Activated CD8-positive, alpha-beta T cell treated with anti-CD3 and anti-CD28 coated beads for 36 hours (primary cell): ENCODE results near the gene DAAM1. TPM values are rescaled to one million over a fixed set of nuclear protein-coding genes. Genes with fewer than 3 reads are reported as not detected.

Experiments
- ATAC-seq: fragments of 200-7000 bp; cut with Tn5 transposase; one replicate; pipeline ENCODE4 v1.10.0; 2021; ENCODE audit warnings: mild to moderate bottlenecking, moderate library complexity
- CTCF ChIA-PET: fragments of 350-600 bp; sonication (Branson Sonifier 250); formaldehyde crosslinking; loops from one replicate; lab custom pipeline; 2021; ENCODE audit warnings: antibody characterized with exemption; lab: Charles Lee
- POLR2A ChIA-PET: fragments of 350-600 bp; sonication (Branson Sonifier 250); formaldehyde crosslinking; loops from one replicate; lab custom pipeline; 2021; ENCODE audit warnings: antibody characterized with exemption; lab: Charles Lee
- DNase-seq: peaks from one replicate; pipeline ENCODE4 v3.0.0-alpha.2; 2020
- H3K27ac Mint-ChIP-seq: one replicate; pipeline ENCODE4 v1.8.0; 2021; ENCODE audit warnings: mild to moderate bottlenecking, mixed read lengths
- H3K27me3 Mint-ChIP-seq: one replicate; pipeline ENCODE4 v1.8.0; 2021; ENCODE audit warnings: mixed read lengths
- H3K36me3 Mint-ChIP-seq: one replicate; pipeline ENCODE4 v1.8.0; 2021; ENCODE audit warnings: low read depth, mixed read lengths
- H3K4me1 Mint-ChIP-seq: one replicate; pipeline ENCODE4 v1.8.0; 2021; ENCODE audit warnings: low read depth, mixed read lengths
- H3K4me3 Mint-ChIP-seq: one replicate; pipeline ENCODE4 v1.8.0; 2021; ENCODE audit warnings: mild to moderate bottlenecking, moderate library complexity, mixed read lengths
- H3K9me3 Mint-ChIP-seq: one replicate; pipeline ENCODE4 v1.8.0; 2021; ENCODE audit warnings: mixed read lengths
- intact Hi-C: fragments of 100-400 bp; cut with micrococcal nuclease; formaldehyde crosslinking; loops from one replicate; pipeline ENCODE4 v1.10.0; 2022
- total RNA-seq, 2 experiments: library from RNA; stranded (reverse); gene quantifications; one replicate each; pipeline ENCODE4 v1.2.3, GENCODE V29; 2021
- TF ChIP-seq, protein P1 (sequence below): fragments of 200-600 bp; IDR thresholded peaks from one replicate; pipeline ENCODE4 v1.8.0; 2022; ENCODE audit warnings: antibody characterized with exemption, mild to moderate bottlenecking

The DAAM1 gene
- total RNA-seq, 2 experiments from 2014 or later, result 7.2 to 9.9 TPM

DNA sequence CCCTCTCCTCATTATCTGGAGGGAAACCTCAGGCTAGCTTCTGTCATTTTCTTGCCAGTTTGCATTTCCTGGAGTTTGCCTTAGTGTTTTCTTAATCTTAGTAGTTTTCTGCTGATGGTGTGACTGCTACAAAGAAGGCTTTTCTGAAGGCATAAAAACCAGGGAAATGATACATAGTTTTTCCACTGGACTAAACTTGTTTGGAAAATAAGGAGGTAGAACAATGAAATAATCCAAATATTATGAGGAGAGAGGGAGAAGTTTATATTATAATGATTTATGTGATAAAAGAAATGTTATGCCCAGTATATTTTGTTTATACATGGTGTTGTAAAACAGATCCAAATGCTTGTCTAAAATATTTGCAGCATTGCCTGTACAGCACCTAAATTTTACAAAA lies 22.2 kb downstream of the DAAM1 start:
- Mint-ChIP-seq H3K27me3 (no peaks in the 10 kb centered on the region), H3K4me3 (no peak overlapping the region), H3K27ac (no peak overlapping the region), H3K4me1 (peaks cover 7% of the 10 kb centered on the region), H3K36me3 (peaks cover 2% of the 10 kb centered on the region), H3K9me3 (no peaks in the 10 kb centered on the region)
- intact Hi-C loops, result no loop called here
- CTCF ChIA-PET, result interaction anchor here (1.1 kb wide), 1 partner anchor 9 kb away, joined by 3 read pairs; no protein-coding TSS in a partner anchor
- TF ChIP-seq, protein P1, sequence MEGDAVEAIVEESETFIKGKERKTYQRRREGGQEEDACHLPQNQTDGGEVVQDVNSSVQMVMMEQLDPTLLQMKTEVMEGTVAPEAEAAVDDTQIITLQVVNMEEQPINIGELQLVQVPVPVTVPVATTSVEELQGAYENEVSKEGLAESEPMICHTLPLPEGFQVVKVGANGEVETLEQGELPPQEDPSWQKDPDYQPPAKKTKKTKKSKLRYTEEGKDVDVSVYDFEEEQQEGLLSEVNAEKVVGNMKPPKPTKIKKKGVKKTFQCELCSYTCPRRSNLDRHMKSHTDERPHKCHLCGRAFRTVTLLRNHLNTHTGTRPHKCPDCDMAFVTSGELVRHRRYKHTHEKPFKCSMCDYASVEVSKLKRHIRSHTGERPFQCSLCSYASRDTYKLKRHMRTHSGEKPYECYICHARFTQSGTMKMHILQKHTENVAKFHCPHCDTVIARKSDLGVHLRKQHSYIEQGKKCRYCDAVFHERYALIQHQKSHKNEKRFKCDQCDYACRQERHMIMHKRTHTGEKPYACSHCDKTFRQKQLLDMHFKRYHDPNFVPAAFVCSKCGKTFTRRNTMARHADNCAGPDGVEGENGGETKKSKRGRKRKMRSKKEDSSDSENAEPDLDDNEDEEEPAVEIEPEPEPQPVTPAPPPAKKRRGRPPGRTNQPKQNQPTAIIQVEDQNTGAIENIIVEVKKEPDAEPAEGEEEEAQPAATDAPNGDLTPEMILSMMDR, result no peak
- POLR2A ChIA-PET, result no interaction called here
- DNase-seq, result no peak
- ATAC-seq, result no peak

DNA sequence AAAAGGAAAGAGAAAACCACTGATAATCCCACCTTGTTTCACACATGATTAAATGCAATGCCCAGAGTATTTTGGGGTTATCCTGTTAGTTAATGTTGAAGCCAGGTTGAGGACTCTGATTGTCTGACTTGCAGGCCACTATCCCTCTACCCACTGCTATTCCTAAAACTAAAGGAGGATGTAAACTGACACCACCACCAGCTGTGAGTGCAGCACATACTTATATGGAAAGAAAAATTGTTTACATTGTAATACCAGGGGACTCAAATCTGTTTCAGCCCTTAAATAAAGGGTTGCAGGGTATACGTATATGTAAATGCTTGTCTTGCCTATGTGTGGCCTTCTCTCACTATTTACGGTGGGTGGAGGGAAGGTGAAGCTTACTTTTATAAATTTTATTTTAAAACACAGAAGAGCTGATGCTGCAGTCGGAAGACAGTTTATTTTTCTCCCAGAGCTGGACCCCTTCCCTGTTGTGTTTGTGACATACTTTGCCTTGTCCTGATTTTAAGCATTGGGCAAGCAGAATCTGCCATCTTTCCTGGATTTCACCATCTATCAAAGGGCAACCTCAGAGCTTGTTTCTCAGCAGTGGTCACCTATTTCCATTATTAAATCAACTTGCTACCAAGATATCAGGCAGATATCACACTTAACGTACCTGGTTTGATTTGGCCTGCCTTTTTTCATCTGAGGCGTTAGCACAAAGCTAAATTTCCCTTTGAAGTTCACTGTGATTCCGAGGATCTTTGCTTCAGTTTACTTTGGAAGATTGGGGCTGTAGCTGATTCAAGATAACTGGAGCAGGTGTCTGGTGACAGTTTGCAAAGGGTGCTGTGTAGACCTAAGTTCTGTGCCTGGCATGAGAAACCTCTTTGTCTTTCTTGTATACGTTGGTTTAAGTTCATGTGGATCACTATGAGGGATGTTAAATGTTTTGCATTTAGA lies 25.2 kb downstream of the DAAM1 start:
- Mint-ChIP-seq H3K27me3 (no peaks in the 10 kb centered on the region), H3K9me3 (no peaks in the 10 kb centered on the region), H3K36me3 (peaks cover 2% of the 10 kb centered on the region), H3K27ac (no peak overlapping the region), H3K4me1 (peaks cover 4% of the 10 kb centered on the region), H3K4me3 (no peak overlapping the region)
- no peak for ATAC-seq
- DNase-seq, result no peak
- POLR2A ChIA-PET, result interaction anchor here (0.8 kb wide), 1 partner anchor 10 kb away, joined by 3 read pairs; no protein-coding TSS in a partner anchor
- TF ChIP-seq, protein P1, result no peak
- intact Hi-C loops, result no loop called here
- CTCF ChIA-PET, result no interaction called here

DNA sequence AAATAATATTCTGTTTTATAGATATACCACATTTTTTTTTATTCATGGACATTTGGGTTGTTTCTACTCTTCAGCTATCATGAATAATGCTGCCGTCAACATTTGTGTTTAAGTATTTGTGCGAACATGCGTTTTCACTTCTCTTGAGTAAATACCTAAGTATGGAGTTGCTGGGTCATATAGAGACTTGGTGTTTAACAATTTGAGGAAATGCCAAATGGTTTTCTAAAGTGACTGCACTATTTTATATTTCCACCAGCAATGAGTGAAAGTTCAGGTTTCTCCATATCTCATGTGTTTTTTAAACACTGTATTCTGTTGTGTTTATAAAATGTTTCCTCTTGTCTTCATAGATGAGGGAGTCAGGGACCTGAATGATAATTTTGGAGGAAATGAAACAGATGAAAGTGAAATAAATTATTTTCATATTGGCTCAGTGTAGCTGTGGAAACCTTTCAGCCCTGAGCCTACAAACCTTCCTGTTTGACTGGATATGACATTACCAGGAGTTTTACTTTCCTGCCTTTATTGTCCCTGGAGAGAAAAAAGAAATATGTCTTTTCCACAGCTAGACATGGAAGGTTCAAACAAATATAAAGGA lies 26.3 kb downstream of the DAAM1 start:
- H3K4me1 Mint-ChIP-seq, result peaks cover 4% of the 10 kb centered on the region
- H3K27ac Mint-ChIP-seq, result no peak overlapping the region
- DNase-seq, result no peak
- ChIA-PET CTCF (interaction anchor here (1.0 kb wide), 1 partner anchor 26 kb away, joined by 3 read pairs; the partner anchor contains the start of gene DAAM1), POLR2A (no interaction called here)
- H3K4me3 Mint-ChIP-seq, result no peak overlapping the region
- ATAC-seq, result no peak
- intact Hi-C loops, result no loop called here
- H3K27me3 Mint-ChIP-seq, result no peaks in the 10 kb centered on the region
- H3K9me3 Mint-ChIP-seq, result no peaks in the 10 kb centered on the region
- TF ChIP-seq, protein P1, result no peak
- peaks cover 2% of the 10 kb centered on the region for H3K36me3 Mint-ChIP-seq

DNA sequence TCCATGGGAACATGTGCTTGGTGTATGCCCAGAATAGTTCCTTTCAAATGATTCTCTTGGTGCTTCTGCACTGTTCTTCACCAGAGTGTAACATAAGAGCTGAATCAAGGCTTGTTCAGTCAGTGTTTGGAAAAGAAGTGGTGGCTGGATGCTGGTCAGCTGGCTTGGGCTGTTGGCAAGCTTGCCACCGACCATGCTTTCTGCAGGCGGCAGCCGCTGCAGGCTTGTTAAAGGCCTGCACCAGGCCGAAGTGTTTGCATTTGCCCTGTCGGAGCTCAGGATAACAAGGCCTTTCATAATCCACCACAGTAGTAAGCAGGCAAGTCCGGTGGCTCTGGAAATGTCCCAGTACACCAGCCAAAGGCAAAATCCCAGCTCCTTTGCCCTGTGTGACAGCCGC lies 26.9 kb downstream of the DAAM1 start:
- H3K4me1 Mint-ChIP-seq, result peaks cover 4% of the 10 kb centered on the region
- CTCF ChIA-PET, result interaction anchor here (1.0 kb wide), 1 partner anchor 27 kb away, joined by 3 read pairs; the partner anchor contains the start of gene DAAM1
- DNase-seq, result no peak

More for the DNA sequence above, 26.9 kb downstream of the DAAM1 start:
- Mint-ChIP-seq H3K27me3 (no peaks in the 10 kb centered on the region), H3K4me3 (no peak overlapping the region), H3K9me3 (no peaks in the 10 kb centered on the region), H3K36me3 (peaks cover 2% of the 10 kb centered on the region), H3K27ac (no peak overlapping the region)
- TF ChIP-seq, protein P1, result no peak
- POLR2A ChIA-PET, result interaction anchor here (1.1 kb wide), 1 partner anchor 79 kb away, joined by 3 read pairs; no protein-coding TSS in a partner anchor
- ATAC-seq, result no peak
- intact Hi-C loops, result no loop called here
